ENCODE results near the gene RASL11A. TPM values are rescaled to one million over a fixed set of nuclear protein-coding genes. Genes with fewer than 3 reads are reported as not detected.
"Not testable (repeated sequence)": the region's sequence is repeated elsewhere in the genome, so short reads cannot be mapped to it uniquely, and the experiment has no call there.

RASL11A gene, protein sequence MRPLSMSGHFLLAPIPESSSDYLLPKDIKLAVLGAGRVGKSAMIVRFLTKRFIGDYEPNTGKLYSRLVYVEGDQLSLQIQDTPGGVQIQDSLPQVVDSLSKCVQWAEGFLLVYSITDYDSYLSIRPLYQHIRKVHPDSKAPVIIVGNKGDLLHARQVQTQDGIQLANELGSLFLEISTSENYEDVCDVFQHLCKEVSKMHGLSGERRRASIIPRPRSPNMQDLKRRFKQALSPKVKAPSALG
- 10 to 100 TPM in 3 of 4 donors, 1 to 10 TPM in 1; 9.5 to 24.0 (median 18.1) TPM for total RNA-seq

DNA sequence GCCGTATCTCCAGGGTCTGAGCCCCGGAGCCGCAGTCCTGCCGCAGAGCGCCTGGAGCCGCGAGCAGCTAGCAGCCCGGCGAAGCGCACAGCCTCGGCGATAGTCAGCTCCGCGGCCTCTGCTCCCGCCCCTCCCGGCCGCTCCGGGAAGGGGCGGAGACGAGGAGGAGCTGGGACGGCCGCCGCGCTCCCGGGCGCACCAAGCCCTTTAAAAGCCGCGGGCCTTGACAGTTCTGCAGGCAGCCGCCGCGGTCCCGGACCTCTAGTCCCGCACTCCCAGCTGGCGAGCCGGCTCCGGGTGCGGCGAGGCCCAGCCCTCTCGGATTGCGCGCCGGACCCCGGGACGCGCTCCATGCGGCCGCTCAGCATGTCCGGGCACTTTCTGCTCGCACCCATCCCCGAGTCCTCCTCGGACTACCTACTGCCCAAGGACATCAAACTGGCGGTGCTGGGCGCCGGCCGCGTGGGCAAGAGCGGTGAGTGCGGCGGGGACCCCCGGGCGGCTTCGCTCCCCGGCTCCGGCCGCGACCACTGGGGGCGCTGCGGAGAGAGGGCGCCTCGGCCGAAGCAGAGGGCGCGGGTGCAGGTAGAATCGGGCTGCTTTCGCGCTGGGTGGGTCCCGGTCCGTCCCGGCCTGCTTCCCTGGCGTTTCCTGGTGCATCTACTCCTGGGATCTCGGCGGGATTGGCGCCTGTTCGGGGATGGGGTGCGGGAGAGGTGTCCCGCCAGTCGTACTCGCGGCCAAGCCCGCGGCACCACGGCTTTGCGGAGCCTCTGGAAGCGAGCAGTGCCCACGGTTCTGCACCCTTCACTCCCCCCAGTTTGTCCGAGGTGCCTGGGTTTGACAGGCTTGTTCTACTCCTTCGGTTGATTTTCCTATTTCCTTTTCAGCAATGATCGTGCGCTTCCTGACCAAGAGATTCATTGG is at the start of gene RASL11A:
TSS of gene RASL11A (plus strand) at position 237 of the 927 bp plus-strand sequence. CDS start at position 352, 115 bp downstream.
- DNase-seq (ENCODE audit: low spot score in 2 of 2), result peak; percentile 69 to 96
- peak within 1 kb of the TSS; percentile 73 for H3K4me3 ChIP-seq (ENCODE audit: low read depth, poor library complexity, severe bottlenecking)
- WGBS, 2 donors, result 1% methylated on average over 19 to 48 of the region's 99 CpGs
- intact Hi-C loops (cut with DNase I; ENCODE audit: low total_unique reads), result no loop called here
- TF ChIP-seq POLR2A (IDR thresholded peaks at IDR 0.05), result no peak
- TF ChIP-seq, protein P1, sequence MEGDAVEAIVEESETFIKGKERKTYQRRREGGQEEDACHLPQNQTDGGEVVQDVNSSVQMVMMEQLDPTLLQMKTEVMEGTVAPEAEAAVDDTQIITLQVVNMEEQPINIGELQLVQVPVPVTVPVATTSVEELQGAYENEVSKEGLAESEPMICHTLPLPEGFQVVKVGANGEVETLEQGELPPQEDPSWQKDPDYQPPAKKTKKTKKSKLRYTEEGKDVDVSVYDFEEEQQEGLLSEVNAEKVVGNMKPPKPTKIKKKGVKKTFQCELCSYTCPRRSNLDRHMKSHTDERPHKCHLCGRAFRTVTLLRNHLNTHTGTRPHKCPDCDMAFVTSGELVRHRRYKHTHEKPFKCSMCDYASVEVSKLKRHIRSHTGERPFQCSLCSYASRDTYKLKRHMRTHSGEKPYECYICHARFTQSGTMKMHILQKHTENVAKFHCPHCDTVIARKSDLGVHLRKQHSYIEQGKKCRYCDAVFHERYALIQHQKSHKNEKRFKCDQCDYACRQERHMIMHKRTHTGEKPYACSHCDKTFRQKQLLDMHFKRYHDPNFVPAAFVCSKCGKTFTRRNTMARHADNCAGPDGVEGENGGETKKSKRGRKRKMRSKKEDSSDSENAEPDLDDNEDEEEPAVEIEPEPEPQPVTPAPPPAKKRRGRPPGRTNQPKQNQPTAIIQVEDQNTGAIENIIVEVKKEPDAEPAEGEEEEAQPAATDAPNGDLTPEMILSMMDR (IDR thresholded peaks at IDR 0.05), result peak in 1 of 3 donors; percentile 69

DNA sequence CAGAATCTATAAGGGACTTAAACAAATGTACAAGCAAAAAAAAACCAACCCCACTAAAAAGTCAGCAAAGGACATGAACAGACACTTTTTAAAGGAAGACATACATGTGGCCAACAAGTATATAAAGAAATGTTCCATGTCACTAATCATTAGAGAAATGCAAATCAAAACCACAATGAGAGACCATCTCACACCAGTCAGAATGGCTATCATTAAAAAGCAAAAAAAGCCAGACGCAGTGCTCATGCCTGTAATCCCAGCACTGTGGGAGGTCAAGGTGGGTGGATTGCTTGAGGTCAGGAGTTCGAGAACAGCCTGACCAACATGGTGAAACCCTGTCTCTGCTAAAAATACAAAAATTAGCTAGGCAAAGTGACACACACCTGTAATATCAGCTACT is 48.5 kb upstream of the RASL11A start:
- DNase-seq (ENCODE audit: low spot score in 2 of 2); intact Hi-C loops (cut with DNase I; ENCODE audit: low total_unique reads); H3K4me3 ChIP-seq (ENCODE audit: low read depth, poor library complexity, severe bottlenecking): not testable (repeated sequence)
- WGBS, 2 donors, result 56 to 66% methylated on average over 2 of the region's 2 CpGs

DNA sequence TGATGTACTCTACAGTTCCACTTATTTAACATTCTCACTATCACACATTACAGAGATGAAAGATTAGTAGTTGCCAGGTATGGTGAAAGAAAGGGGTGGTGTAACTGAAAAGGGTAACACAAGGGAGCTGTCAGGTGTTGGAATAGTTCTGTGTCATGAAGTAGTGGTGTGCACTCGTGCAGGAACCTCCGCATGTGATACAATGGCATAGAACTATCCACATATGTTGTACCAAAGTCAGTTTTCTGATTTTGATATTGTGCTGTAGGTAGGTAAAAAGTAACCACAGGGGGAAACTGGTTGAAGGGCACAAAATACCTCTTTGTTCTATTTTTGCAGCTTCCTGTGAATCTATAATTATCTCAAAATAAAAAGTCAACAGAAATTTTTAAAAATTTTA is 43.6 kb upstream of the RASL11A start:
- TF ChIP-seq, protein P1 (IDR thresholded peaks at IDR 0.05), result no peak
- TF ChIP-seq POLR2A (IDR thresholded peaks at IDR 0.05), result no peak
- 79 to 82% methylated on average over 2 of the region's 2 CpGs for WGBS, 2 donors
- H3K4me3 ChIP-seq (ENCODE audit: low read depth, poor library complexity, severe bottlenecking), result no peak overlapping the region
- no peak for DNase-seq (ENCODE audit: low spot score in 2 of 2)
- intact Hi-C loops (cut with DNase I; ENCODE audit: low total_unique reads), result no loop called here

DNA sequence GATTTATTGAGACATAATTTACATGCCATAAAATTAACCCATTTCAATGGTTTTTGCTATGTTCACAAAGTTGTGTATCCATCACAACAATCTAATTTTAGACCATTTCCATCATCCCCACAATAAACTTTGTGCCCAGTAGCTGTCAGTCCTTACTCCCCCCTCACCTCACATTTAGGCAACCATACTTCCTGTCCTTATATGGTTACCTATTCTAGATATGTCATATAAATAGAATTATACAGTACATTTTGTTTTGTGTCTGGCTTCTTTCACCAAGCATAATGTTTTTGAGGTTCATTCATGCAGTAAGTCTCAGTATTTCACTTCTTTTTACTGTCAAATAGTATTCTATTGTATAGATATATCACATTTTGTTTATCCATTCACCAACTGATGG is 42.5 kb upstream of the RASL11A start:
- H3K4me3 ChIP-seq (ENCODE audit: low read depth, poor library complexity, severe bottlenecking), result no peak overlapping the region
- intact Hi-C loops (cut with DNase I; ENCODE audit: low total_unique reads), result no loop called here
- DNase-seq (ENCODE audit: low spot score in 2 of 2), result no peak
- no peak for TF ChIP-seq POLR2A (IDR thresholded peaks at IDR 0.05)
- TF ChIP-seq, protein P1 (IDR thresholded peaks at IDR 0.05), result no peak

DNA sequence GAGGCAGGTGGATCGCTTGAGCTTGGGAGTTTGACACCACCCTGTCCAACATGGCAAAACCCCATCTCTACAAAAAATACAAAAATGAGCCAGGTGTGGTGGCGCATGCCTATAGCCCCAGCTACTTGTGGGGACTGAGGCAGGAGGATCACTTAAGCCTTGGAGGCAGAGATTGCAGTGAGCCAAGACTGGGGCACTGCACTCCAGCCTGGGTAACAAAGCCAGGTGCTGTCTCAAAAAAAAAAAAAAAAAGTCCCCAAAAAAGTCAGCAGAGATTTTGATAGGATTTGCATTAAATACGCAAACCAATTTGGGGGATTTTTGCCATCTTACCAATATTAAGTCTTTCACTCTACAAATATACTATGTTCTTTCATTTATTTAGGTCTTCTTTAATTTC is 41.0 kb upstream of the RASL11A start:
- no peak for DNase-seq (ENCODE audit: low spot score in 2 of 2)
- 94 to 98% methylated on average over 3 of the region's 3 CpGs for WGBS, 2 donors
- H3K4me3 ChIP-seq (ENCODE audit: low read depth, poor library complexity, severe bottlenecking), result no peak overlapping the region
- intact Hi-C loops (cut with DNase I; ENCODE audit: low total_unique reads), result no loop called here
- TF ChIP-seq POLR2A (IDR thresholded peaks at IDR 0.05), result no peak
- TF ChIP-seq, protein P1 (IDR thresholded peaks at IDR 0.05), result no peak

DNA sequence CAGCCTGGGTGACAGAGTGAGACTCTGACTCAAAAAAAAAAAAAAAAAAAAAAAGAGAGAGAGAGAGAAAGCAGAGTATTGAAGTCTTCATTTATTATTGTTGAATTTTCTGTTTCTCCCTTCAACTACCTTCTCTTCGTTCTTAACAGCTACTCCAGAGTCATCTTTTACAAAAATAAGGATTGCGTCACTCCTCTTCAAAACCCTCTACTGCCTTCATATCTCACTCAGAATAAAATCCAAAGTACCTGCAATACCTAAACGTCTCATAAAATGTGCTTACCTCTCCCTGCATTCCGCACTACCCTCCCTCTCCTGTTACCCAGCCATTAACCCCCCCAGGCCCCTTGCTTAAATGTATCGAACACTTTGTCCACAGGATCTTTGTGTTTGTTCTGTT is 36.7 kb upstream of the RASL11A start:
- TF ChIP-seq, protein P1 (IDR thresholded peaks at IDR 0.05), result no peak
- TF ChIP-seq POLR2A (IDR thresholded peaks at IDR 0.05), result no peak
- no peak for DNase-seq (ENCODE audit: low spot score in 2 of 2)
- WGBS, 2 donors, result 86 to 91% methylated on average over 5 of the region's 5 CpGs
- intact Hi-C loops (cut with DNase I; ENCODE audit: low total_unique reads), result no loop called here
- no peak overlapping the region for H3K4me3 ChIP-seq (ENCODE audit: low read depth, poor library complexity, severe bottlenecking)
